HEK293 (cell line): ENCODE data around the gene TNFAIP8L2.

ENCODE experiments used
- CTCF ChIA-PET: fragments of 350-600 bp; formaldehyde crosslinking; extraction: SDS; loops from one replicate; lab custom pipeline; 2021; ENCODE audit warnings: antibody characterized with exemption; lab: Yijun Ruan, JAX
- POLR2A ChIA-PET: fragments of 300-600 bp; formaldehyde crosslinking; extraction: SDS; loops from one replicate; lab custom pipeline; 2020; ENCODE audit warnings: antibody characterized with exemption, inconsistent platforms; lab: Yijun Ruan, JAX
- H3K27ac ChIP-seq: fragments of 200-500 bp; sonication (Bioruptor generic); 2 replicates; pipeline ENCODE4 v1.5.1; 2014; ENCODE audit warnings: low read depth, low read length, control low read depth, inconsistent platforms; ENCODE audit errors: extremely low read depth
- H3K36me3 ChIP-seq, 2 experiments: fragments of 200-500 bp in 1 of 2; sonication (Bioruptor generic) in 1 of 2; 1 replicate in 1 of 2; 2 replicates in 1 of 2; pipeline ENCODE4 v1.5.1; 2014 to 2017; ENCODE audit warnings: inconsistent platforms in 2 of 2, low read length in 2 of 2; ENCODE audit not compliant: control insufficient read depth in 2 of 2, insufficient read depth in 1 of 2
- H3K4me1 ChIP-seq: fragments of 200-500 bp; sonication (Bioruptor generic); 2 replicates; pipeline ENCODE4 v1.5.1; 2014; ENCODE audit warnings: mild to moderate bottlenecking, low read length, inconsistent platforms; ENCODE audit not compliant: control insufficient read depth, insufficient read depth
- H3K4me3 ChIP-seq: 2 replicates; pipeline ENCODE4 v1.5.1; 2011; ENCODE audit warnings: low read depth, mild to moderate bottlenecking, control low read depth, low read length, moderate library complexity
- H3K9me3 ChIP-seq: fragments of 200-500 bp; sonication (Bioruptor generic); 2 replicates; pipeline ENCODE4 v1.5.1; 2014; ENCODE audit warnings: low read depth, low read length, inconsistent platforms; ENCODE audit not compliant: control insufficient read depth, insufficient read depth
- BCL11B ChIP-seq: fragments of 450-650 bp; formaldehyde crosslinking; IDR thresholded peaks from 2 replicates; pipeline ENCODE4 v1.5.1; 2016; ENCODE audit warnings: low read depth, missing biosample characterization, missing genetic modification characterization
- GLI2 ChIP-seq: fragments of 450-650 bp; formaldehyde crosslinking; IDR thresholded peaks from 2 replicates; pipeline ENCODE4; 2017; ENCODE audit warnings: missing biosample characterization, missing genetic modification characterization, low read depth, borderline replicate concordance
- KLF1 ChIP-seq: fragments of 450-650 bp; formaldehyde crosslinking; IDR thresholded peaks from 2 replicates; pipeline ENCODE4 v1.5.1; 2016; ENCODE audit warnings: missing biosample characterization, missing genetic modification characterization
- MZF1 ChIP-seq: fragments of 450-650 bp; formaldehyde crosslinking; IDR thresholded peaks from 2 replicates; pipeline ENCODE4 v1.5.1; 2017; ENCODE audit warnings: missing biosample characterization, missing genetic modification characterization, borderline replicate concordance
- PRDM10 ChIP-seq: fragments of 450-650 bp; formaldehyde crosslinking; IDR thresholded peaks from 2 replicates; pipeline ENCODE4 v1.5.1; 2016; ENCODE audit warnings: missing biosample characterization, missing genetic modification characterization
- SALL2 ChIP-seq: fragments of 450-650 bp; formaldehyde crosslinking; IDR thresholded peaks from 2 replicates; pipeline ENCODE4 v1.5.0; 2017; ENCODE audit warnings: missing biosample characterization, mild to moderate bottlenecking, missing genetic modification characterization, borderline replicate concordance
- SP7 ChIP-seq: fragments of 450-650 bp; formaldehyde crosslinking; IDR thresholded peaks from 2 replicates; pipeline ENCODE4 v1.5.1; 2016; ENCODE audit warnings: missing biosample characterization, missing genetic modification characterization
- ZBTB44 ChIP-seq: fragments of 450-650 bp; IDR thresholded peaks from 2 replicates; pipeline ENCODE4 v1.5.1; 2018; ENCODE audit warnings: missing biosample characterization, mild to moderate bottlenecking, missing genetic modification characterization
- ZBTB48 ChIP-seq: fragments of 450-650 bp; formaldehyde crosslinking; IDR thresholded peaks from 2 replicates; pipeline ENCODE4 v1.5.1; 2016; ENCODE audit warnings: missing biosample characterization, missing genetic modification characterization
- ZNF121 ChIP-seq: fragments of 450-650 bp; formaldehyde crosslinking; IDR thresholded peaks from 2 replicates; pipeline ENCODE4 v1.5.1; 2016; ENCODE audit warnings: missing biosample characterization, missing genetic modification characterization
- ZNF132 ChIP-seq: fragments of 450-650 bp; formaldehyde crosslinking; IDR thresholded peaks from 2 replicates; pipeline ENCODE4 v1.5.1; 2017; ENCODE audit warnings: missing biosample characterization, missing genetic modification characterization, borderline replicate concordance
- ZNF175 ChIP-seq: fragments of 450-650 bp; formaldehyde crosslinking; IDR thresholded peaks from 2 replicates; pipeline ENCODE4 v1.5.1; 2016; ENCODE audit warnings: missing biosample characterization, missing genetic modification characterization
- ZNF292 ChIP-seq: fragments of 450-650 bp; formaldehyde crosslinking; IDR thresholded peaks from 2 replicates; pipeline ENCODE4 v1.5.1; 2016; ENCODE audit warnings: low read depth, missing biosample characterization, missing genetic modification characterization, borderline replicate concordance
- ZNF311 ChIP-seq: fragments of 450-650 bp; formaldehyde crosslinking; IDR thresholded peaks from 2 replicates; pipeline ENCODE4 v1.5.1; 2017; ENCODE audit warnings: missing biosample characterization, missing genetic modification characterization, borderline replicate concordance
- ZNF423 ChIP-seq: fragments of 450-650 bp; formaldehyde crosslinking; IDR thresholded peaks from 2 replicates; pipeline ENCODE4 v1.5.1; 2016; ENCODE audit warnings: missing biosample characterization, missing genetic modification characterization
- ZNF426 ChIP-seq: fragments of 450-650 bp; formaldehyde crosslinking; IDR thresholded peaks from 2 replicates; pipeline ENCODE4 v1.5.1; 2017; ENCODE audit warnings: missing biosample characterization, missing genetic modification characterization, mild to moderate bottlenecking, inconsistent platforms, moderate library complexity
- ZNF488 ChIP-seq: fragments of 450-650 bp; formaldehyde crosslinking; IDR thresholded peaks from 2 replicates; pipeline ENCODE4 v1.5.1; 2016; ENCODE audit warnings: missing biosample characterization, missing genetic modification characterization
- ZNF560 ChIP-seq: fragments of 450-650 bp; formaldehyde crosslinking; IDR thresholded peaks from 2 replicates; pipeline ENCODE4 v1.5.1; 2017; ENCODE audit warnings: missing biosample characterization, missing genetic modification characterization, borderline replicate concordance
- ZNF580 ChIP-seq: fragments of 450-650 bp; formaldehyde crosslinking; IDR thresholded peaks from 2 replicates; pipeline ENCODE4 v1.5.1; 2016; ENCODE audit warnings: missing biosample characterization, missing genetic modification characterization
- ZNF624 ChIP-seq: fragments of 450-650 bp; formaldehyde crosslinking; IDR thresholded peaks from 2 replicates; pipeline ENCODE4 v1.5.1; 2017; ENCODE audit warnings: missing biosample characterization, missing genetic modification characterization
- ZNF626 ChIP-seq: fragments of 450-650 bp; sonication (Bioruptor Pico); formaldehyde crosslinking; IDR thresholded peaks from 2 replicates; pipeline ENCODE4 v1.5.1; 2018; ENCODE audit warnings: missing biosample characterization, missing genetic modification characterization, inconsistent platforms
- ZNF629 ChIP-seq: fragments of 450-650 bp; formaldehyde crosslinking; IDR thresholded peaks from 2 replicates; pipeline ENCODE4 v1.5.1; 2017; ENCODE audit warnings: missing biosample characterization, missing genetic modification characterization
- ZNF660 ChIP-seq: fragments of 450-650 bp; IDR thresholded peaks from 2 replicates; pipeline ENCODE4 v1.5.1; 2018; ENCODE audit warnings: missing biosample characterization, mild to moderate bottlenecking, missing genetic modification characterization
- ZNF664 ChIP-seq: fragments of 450-650 bp; formaldehyde crosslinking; IDR thresholded peaks from 2 replicates; pipeline ENCODE4 v1.5.1; 2016; ENCODE audit warnings: missing biosample characterization, missing genetic modification characterization
- ZNF791 ChIP-seq: fragments of 450-650 bp; formaldehyde crosslinking; IDR thresholded peaks from 2 replicates; pipeline ENCODE4 v1.5.1; 2016; ENCODE audit warnings: missing biosample characterization, missing genetic modification characterization

Gene TNFAIP8L2

GRCh38 chr1:151134396-151134795 is 22.1 kb upstream of the TNFAIP8L2 start (continued):
- TF ChIP-seq GLI2 (tag by site-specific recombination) (no peak), ZNF660 (tag by site-specific recombination) (no peak), ZNF626 (no peak), ZBTB44 (no peak), ZNF121 (no peak), ZNF292 (tag by site-specific recombination) (no peak), ZBTB48 (tag by site-specific recombination) (no peak), KLF1 (tag by site-specific recombination) (no peak)

GRCh38 chr1:151134991-151135390 is 21.5 kb upstream of the TNFAIP8L2 start:
- Histone ChIP-seq H3K4me1 (no peaks in the 10 kb centered on the region), H3K9me3 (no peaks in the 10 kb centered on the region), H3K36me3 (peaks cover 0 to 66% of the 10 kb centered on the region in 2 experiments; a peak in 1 of 3 replicates), H3K4me3 (no peak overlapping the region), H3K27ac (no peak overlapping the region)
- POLR2A ChIA-PET = no interaction called here
- CTCF ChIA-PET = interaction anchor here (0.6 to 1.4 kb wide), 4 partner anchors 22 to 110 kb away, joined by 3 to 4 read pairs (median 4); partner anchors contain the start of gene TNFAIP8L2
- TF ChIP-seq ZNF560 (tag by site-specific recombination) (no peak), MZF1 (tag by site-specific recombination) (no peak), ZNF629 (no peak), ZNF624 (tag by site-specific recombination) (no peak), ZNF580 (tag by site-specific recombination) (no peak), ZNF175 (tag by site-specific recombination) (no peak), ZNF426 (tag by site-specific recombination) (no peak), BCL11B (tag by site-specific recombination) (no peak), ZNF311 (no peak), ZNF132 (tag by site-specific recombination) (no peak), ZNF423 (tag by site-specific recombination) (no peak), ZNF791 (tag by site-specific recombination) (no peak), SP7 (no peak), SALL2 (no peak), ZNF664 (tag by site-specific recombination) (no peak)

- ChIA-PET CTCF (interaction anchor here (0.6 to 1.3 kb wide), 4 partner anchors 20 to 74 kb away, joined by 3 to 4 read pairs (median 4); partner anchors contain the start of gene TNFAIP8L2), POLR2A (no interaction called here)
- Histone ChIP-seq H3K36me3 (peaks cover 0 to 70% of the 10 kb centered on the region in 2 experiments; a peak in 1 of 3 replicates), H3K27ac (no peak overlapping the region), H3K9me3 (no peaks in the 10 kb centered on the region), H3K4me3 (no peak overlapping the region), H3K4me1 (no peaks in the 10 kb centered on the region)
- TF ChIP-seq PRDM10 (peak; percentile 45; the same call in 1 of the 2 replicates), ZNF488 (tag by site-specific recombination) (no peak), ZBTB44 (no peak)
Observed at GRCh38 chr1:151135433-151136385, 20.7 kb upstream of the TNFAIP8L2 start.
